ENCODE data around the gene FREY1.
A peak's percentile ranks its signal among the peaks of the same experiment; 100 is the strongest.

The FREY1 gene

DNA sequence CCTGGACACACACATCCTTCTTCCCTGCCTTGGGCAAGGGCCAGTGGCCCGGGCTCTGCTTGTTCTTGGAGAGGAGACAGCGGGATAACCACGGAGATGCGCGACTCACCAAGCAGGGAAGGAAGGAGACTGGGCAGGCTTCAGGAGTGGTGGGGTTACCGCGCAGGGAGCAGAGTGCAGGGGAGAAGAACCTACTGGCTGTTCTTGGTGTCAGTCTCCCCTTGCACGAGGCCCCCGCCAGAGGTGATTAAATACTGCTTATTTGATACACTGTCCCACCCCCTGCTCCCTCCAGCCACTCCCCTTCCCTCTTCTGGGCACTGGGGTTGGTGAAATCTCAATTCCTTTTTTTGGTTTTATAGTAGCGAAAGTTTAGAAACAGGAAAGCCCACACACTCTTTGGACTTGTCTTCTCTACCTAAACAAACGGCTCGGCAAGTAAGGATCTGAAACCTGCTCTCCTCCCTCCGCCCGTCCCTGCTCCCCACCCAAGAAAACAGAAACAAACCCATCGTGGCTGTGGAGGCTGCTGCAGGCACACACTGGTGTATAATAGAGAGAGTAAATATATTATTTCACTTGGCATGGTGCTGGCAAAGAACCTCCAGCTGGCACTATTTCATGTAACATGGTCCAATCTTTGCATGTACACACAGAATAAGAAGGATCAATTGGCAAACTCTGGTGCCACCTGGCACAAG lies 26.2 kb upstream of the FREY1 start:
- H3K27me3 Mint-ChIP-seq: no peaks in the 10 kb centered on the region
- DNase-seq: no peak
- H3K4me3 Mint-ChIP-seq: peak overlapping the region; percentile 53
- H3K9me3 Mint-ChIP-seq: no peaks in the 10 kb centered on the region
- peak overlapping the region; percentile 22 for H3K27ac Mint-ChIP-seq
- H3K36me3 Mint-ChIP-seq (ENCODE audit: low read depth): no peaks in the 10 kb centered on the region
- peaks cover 25% of the 10 kb centered on the region for H3K4me1 Mint-ChIP-seq
- peak; percentile 21 for ATAC-seq

- no peak for DNase-seq
- peaks cover 25% of the 10 kb centered on the region for H3K4me1 Mint-ChIP-seq
- H3K4me3 Mint-ChIP-seq: peak overlapping the region; percentile 53
- H3K9me3 Mint-ChIP-seq: no peaks in the 10 kb centered on the region
- no peak for ATAC-seq
- H3K36me3 Mint-ChIP-seq (ENCODE audit: low read depth): no peaks in the 10 kb centered on the region
- H3K27ac Mint-ChIP-seq: peak overlapping the region; percentile 22
- H3K27me3 Mint-ChIP-seq: no peaks in the 10 kb centered on the region
These were observed 25.1 kb upstream of the FREY1 start for GRCh38 chr11:45932217-45932616.

DNA sequence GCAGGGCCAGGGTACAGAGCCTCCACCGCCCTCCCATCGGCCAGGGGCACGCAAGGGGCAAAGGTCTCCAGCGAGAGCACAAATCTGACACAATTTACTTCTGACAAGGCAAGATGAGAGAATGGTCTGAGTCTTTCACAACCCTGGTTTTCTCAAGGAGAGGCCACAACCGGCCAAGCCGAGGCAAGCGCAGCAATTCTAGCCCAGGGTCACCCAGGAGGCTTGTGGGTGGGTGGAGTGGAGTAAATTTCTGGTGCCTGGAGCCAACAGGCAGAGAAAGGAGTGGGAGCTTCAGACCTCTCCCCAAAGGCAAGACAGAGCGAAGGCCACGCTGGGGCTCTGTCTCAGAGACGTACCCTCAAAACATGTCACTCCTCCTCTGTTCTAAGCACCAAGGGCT lies 24.7 kb upstream of the FREY1 start:
- DNase-seq: no peak
- peak overlapping the region; percentile 10 for H3K4me3 Mint-ChIP-seq
- no peak for ATAC-seq
- H3K4me1 Mint-ChIP-seq: peaks cover 23% of the 10 kb centered on the region
- no peaks in the 10 kb centered on the region for H3K27me3 Mint-ChIP-seq
- H3K9me3 Mint-ChIP-seq: no peaks in the 10 kb centered on the region
- H3K36me3 Mint-ChIP-seq (ENCODE audit: low read depth): no peaks in the 10 kb centered on the region
- peak overlapping the region; percentile 23 for H3K27ac Mint-ChIP-seq

- peak overlapping the region; percentile 23 for H3K27ac Mint-ChIP-seq
- H3K36me3 Mint-ChIP-seq (ENCODE audit: low read depth): no peaks in the 10 kb centered on the region
- no peaks in the 10 kb centered on the region for H3K9me3 Mint-ChIP-seq
- no peak for DNase-seq
- no peak for ATAC-seq
- no peaks in the 10 kb centered on the region for H3K27me3 Mint-ChIP-seq
- H3K4me1 Mint-ChIP-seq: peaks cover 22% of the 10 kb centered on the region
- H3K4me3 Mint-ChIP-seq: peak overlapping the region; percentile 10
These were observed 24.0 kb upstream of the FREY1 start for GRCh38 chr11:45930951-45931570.

- Mint-ChIP-seq H3K27ac (peak overlapping the region; percentile 60), H3K9me3 (no peaks in the 10 kb centered on the region), H3K4me1 (peaks cover 22% of the 10 kb centered on the region), H3K36me3 (ENCODE audit: low read depth) (no peaks in the 10 kb centered on the region), H3K27me3 (no peaks in the 10 kb centered on the region), H3K4me3 (peak overlapping the region; percentile 38)
- peak; percentile 34 for ATAC-seq
- DNase-seq: peak; percentile 32
These were observed 23.1 kb upstream of the FREY1 start for GRCh38 chr11:45930031-45930794.

GRCh38 chr11:45929486-45930030 lies 22.5 kb upstream of the FREY1 start:
- DNase-seq (no peak), ATAC-seq (no peak)
- Mint-ChIP-seq H3K4me1 (peaks cover 20% of the 10 kb centered on the region), H3K9me3 (no peaks in the 10 kb centered on the region), H3K4me3 (peak overlapping the region; percentile 38), H3K27me3 (no peaks in the 10 kb centered on the region), H3K27ac (peak overlapping the region; percentile 60), H3K36me3 (ENCODE audit: low read depth) (no peaks in the 10 kb centered on the region)

DNA sequence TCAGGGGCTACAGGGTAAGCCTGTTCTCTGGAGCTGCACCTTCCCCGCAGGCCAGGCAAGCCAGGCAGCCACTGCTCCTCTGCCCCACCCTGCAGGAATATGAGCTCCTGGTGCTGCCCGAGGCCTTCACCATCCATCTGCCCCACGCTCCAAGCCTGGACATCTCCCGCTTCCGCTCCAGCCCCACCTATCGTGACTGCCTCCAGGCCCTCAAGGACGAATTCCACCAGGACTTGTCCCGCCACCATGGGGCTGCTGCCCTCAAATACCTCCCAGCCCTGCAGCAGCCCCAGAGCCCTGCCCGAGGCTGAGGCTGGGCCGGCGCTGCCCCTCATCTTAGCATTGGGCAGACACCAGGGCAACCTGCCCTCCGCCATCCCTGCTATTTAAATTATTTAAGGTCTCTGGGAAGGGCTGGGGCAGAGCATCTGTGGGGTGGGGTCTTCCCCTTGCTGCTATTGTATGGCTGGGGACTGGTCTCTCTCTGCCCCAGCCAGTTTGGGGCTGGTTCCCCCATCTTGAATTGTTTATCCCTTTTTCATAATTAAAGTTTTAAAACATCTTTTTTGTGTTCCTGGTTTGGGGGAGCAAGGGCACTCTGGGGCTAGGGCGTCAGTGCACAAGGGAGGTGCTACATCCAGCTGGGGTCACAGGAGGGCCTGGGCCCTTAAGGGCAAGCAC lies 21.6 kb upstream of the FREY1 start:
- Mint-ChIP-seq H3K4me3 (no peak overlapping the region), H3K27ac (no peak overlapping the region), H3K4me1 (peaks cover 26% of the 10 kb centered on the region), H3K36me3 (ENCODE audit: low read depth) (no peaks in the 10 kb centered on the region), H3K9me3 (no peaks in the 10 kb centered on the region), H3K27me3 (peaks cover 6% of the 10 kb centered on the region)
- DNase-seq: no peak
- ATAC-seq: no peak

DNA sequence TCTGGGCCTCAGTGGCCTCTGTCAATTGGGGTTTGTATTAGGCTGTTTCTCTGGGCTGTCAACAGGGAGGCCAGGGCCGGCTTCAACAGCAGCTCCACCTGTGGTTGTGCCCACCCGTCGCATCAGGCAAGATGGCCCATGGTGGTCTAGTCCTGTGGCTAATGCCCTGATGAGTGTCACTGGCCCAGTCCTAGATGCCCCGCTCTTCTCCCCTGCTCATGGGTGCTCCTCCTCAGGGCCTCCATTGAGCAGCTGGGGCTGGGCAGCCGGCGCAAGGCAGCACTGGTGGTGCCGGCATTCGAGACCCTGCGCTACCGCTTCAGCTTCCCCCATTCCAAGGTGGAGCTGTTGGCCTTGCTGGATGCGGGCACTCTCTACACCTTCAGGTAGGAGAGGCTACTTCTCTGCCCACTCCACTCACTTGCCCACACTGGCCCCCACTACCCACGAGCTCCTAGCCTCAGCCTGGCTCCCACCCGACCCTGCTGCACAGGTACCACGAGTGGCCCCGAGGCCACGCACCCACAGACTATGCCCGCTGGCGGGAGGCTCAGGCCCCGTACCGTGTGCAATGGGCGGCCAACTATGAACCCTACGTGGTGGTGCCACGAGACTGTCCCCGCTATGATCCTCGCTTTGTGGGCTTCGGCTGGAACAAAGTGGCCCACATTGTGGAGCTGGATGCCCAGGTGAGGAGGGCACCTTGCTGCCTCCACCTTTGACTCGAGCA lies 20.8 kb upstream of the FREY1 start:
- DNase-seq (no peak), ATAC-seq (no peak)
- H3K4me1 Mint-ChIP-seq: peaks cover 30% of the 10 kb centered on the region
- no peaks in the 10 kb centered on the region for H3K36me3 Mint-ChIP-seq (ENCODE audit: low read depth)
- no peak overlapping the region for H3K4me3 Mint-ChIP-seq
- no peaks in the 10 kb centered on the region for H3K9me3 Mint-ChIP-seq
- H3K27ac Mint-ChIP-seq: peak overlapping the region; percentile 57
- peaks cover 10% of the 10 kb centered on the region for H3K27me3 Mint-ChIP-seq

- H3K27me3 Mint-ChIP-seq: peaks cover 10% of the 10 kb centered on the region
- peaks cover 30% of the 10 kb centered on the region for H3K4me1 Mint-ChIP-seq
- peak overlapping the region; percentile 57 for H3K27ac Mint-ChIP-seq
- no peak for ATAC-seq
- no peaks in the 10 kb centered on the region for H3K9me3 Mint-ChIP-seq
- H3K36me3 Mint-ChIP-seq (ENCODE audit: low read depth): no peaks in the 10 kb centered on the region
- no peak for DNase-seq
- no peak overlapping the region for H3K4me3 Mint-ChIP-seq
These were observed 20.2 kb upstream of the FREY1 start for GRCh38 chr11:45927332-45927683.

DNA sequence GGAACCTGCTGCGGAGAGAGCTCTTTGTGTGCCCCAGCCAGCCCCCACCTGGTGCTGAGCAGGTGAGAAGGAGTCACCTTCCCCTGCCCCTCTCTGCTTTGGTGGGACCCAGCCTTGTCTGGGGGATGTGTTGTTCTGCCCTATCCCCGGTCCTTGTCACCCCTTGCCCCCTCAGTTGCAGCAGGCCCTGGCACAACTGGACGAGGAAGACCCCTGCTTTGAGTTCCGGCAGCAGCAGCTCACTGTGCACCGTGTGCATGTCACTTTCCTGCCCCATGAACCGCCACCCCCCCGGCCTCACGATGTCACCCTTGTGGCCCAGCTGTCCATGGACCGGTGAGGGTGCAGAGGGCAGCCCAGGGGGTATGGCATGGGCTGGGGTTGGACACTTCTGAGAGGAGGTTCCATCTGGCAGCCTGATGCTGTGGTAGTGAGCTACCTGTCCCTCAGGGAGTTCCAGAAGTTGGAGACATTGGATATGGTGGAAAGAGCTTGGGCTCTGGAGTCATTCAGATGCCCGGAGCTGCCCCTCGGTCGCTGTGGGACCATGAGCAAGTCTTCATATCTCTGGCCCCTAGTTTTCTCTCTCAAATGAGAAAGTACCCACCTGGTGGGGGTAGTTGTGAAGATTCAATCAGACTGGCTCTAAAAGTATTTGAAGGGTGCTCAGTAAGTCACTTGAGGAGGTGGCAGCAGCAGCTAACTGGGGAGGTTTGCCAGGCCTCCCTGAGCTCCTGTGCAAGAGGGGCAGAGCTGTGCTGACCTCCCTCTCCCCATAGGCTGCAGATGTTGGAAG lies 19.7 kb upstream of the FREY1 start:
- Mint-ChIP-seq H3K9me3 (no peaks in the 10 kb centered on the region), H3K4me3 (no peak overlapping the region), H3K27me3 (peaks cover 10% of the 10 kb centered on the region), H3K4me1 (peaks cover 30% of the 10 kb centered on the region), H3K27ac (no peak overlapping the region), H3K36me3 (ENCODE audit: low read depth) (no peaks in the 10 kb centered on the region)
- DNase-seq: peak; percentile 1
- no peak for ATAC-seq

GRCh38 chr11:45926001-45926401 lies 18.9 kb upstream of the FREY1 start:
- Mint-ChIP-seq H3K9me3 (no peaks in the 10 kb centered on the region), H3K36me3 (ENCODE audit: low read depth) (no peaks in the 10 kb centered on the region), H3K27ac (no peak overlapping the region), H3K4me3 (no peak overlapping the region), H3K4me1 (peaks cover 27% of the 10 kb centered on the region), H3K27me3 (peaks cover 13% of the 10 kb centered on the region)
- ATAC-seq (no peak), DNase-seq (peak; percentile 1)

DNA sequence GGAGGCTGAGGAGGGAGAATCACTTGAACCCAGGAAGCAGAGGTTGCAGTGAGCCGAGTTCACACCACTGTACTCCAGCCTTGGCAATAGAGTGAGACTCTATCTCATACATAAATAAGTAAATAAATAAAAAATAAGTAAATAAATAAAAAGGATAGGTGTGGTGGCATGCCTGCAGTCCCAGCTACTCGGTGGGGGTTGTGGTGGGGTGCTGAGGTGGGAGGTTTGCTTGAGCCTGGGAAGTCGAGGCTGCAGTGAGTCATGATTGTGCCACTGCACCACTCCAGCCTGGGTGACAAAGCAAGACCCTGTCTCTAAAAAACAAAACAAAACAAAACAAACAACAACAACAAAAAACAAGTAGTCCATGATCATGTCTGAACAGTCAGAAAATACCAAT lies 18.5 kb upstream of the FREY1 start:
- H3K9me3 Mint-ChIP-seq: no peaks in the 10 kb centered on the region
- no peak for ATAC-seq
- H3K27me3 Mint-ChIP-seq: peaks cover 13% of the 10 kb centered on the region
- no peak overlapping the region for H3K27ac Mint-ChIP-seq
- no peak overlapping the region for H3K4me3 Mint-ChIP-seq
- peaks cover 24% of the 10 kb centered on the region for H3K4me1 Mint-ChIP-seq
- no peaks in the 10 kb centered on the region for H3K36me3 Mint-ChIP-seq (ENCODE audit: low read depth)
- no peak for DNase-seq

DNA sequence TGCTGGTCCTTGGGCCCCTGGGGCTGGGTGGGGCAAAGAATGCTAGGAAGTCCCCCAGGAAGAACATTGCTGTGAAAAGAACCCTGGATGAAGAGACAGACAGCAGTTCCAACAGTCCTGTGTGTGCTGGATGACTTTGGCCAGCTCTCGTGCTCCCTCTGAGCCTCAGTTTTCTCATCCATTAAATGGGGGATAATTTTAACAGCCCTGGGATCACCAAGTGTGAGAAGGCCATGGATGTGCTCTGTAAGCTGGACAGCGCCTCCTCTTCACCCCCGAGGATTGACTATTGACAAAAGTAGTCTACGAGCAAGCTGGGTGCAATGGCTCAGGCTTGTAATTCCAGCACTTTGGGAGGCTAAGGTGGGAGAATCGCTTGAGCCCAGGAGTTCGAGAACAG lies 17.9 kb upstream of the FREY1 start:
- H3K27me3 Mint-ChIP-seq: peaks cover 13% of the 10 kb centered on the region
- no peak overlapping the region for H3K27ac Mint-ChIP-seq
- peaks cover 18% of the 10 kb centered on the region for H3K4me1 Mint-ChIP-seq
- no peak overlapping the region for H3K4me3 Mint-ChIP-seq
- no peak for ATAC-seq
- no peak for DNase-seq
- H3K9me3 Mint-ChIP-seq: no peaks in the 10 kb centered on the region
- no peaks in the 10 kb centered on the region for H3K36me3 Mint-ChIP-seq (ENCODE audit: low read depth)

Measured in activated naive CD8-positive, alpha-beta T cell treated with anti-CD3 and anti-CD28 coated beads, Interleukin-2, amount 50 U/mL, for 24 hours (primary cell).